ENCODE data around the gene NEUROG3. TPM values are rescaled to one million over a fixed set of nuclear protein-coding genes. Genes with fewer than 3 reads are reported as not detected.

The NEUROG3 gene
- total RNA-seq, 2 donors from 2014 or later = 3.1 to 4.0 TPM

DNA sequence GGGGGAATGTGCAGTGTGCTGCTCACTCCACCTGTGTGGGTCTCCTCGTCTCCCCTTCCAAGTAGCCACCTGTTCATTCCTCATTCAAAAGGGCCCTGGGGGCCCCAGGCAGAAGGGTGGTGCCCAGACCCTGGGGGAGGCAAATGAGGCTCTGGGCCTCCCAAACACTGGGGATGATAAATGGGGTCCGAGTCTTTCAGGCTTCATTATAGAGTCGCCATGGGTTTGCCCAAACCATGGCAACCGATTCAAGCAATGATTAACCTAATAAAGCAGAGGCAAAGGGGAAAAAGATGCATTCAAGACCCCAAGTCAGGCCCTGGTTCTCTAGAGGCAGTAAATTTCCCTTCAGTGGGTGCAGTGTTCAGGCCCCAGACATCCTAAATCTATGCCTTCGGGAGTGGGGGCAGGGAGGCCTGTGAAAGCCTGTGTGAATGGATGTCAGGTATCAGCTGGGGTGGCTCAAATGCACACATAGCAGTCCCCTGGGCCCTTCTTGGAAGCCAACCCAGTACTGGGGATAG lies 10.4 kb downstream of the NEUROG3 start:
- no peak overlapping the region for H3K9ac ChIP-seq (ENCODE audit: low read depth in 2 of 2, low read length in 2 of 2)
- H3K9me3 ChIP-seq = no peaks in the 10 kb centered on the region
- TF ChIP-seq, protein P1, sequence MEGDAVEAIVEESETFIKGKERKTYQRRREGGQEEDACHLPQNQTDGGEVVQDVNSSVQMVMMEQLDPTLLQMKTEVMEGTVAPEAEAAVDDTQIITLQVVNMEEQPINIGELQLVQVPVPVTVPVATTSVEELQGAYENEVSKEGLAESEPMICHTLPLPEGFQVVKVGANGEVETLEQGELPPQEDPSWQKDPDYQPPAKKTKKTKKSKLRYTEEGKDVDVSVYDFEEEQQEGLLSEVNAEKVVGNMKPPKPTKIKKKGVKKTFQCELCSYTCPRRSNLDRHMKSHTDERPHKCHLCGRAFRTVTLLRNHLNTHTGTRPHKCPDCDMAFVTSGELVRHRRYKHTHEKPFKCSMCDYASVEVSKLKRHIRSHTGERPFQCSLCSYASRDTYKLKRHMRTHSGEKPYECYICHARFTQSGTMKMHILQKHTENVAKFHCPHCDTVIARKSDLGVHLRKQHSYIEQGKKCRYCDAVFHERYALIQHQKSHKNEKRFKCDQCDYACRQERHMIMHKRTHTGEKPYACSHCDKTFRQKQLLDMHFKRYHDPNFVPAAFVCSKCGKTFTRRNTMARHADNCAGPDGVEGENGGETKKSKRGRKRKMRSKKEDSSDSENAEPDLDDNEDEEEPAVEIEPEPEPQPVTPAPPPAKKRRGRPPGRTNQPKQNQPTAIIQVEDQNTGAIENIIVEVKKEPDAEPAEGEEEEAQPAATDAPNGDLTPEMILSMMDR (IDR thresholded peaks at IDR 0.05) = no peak
- intact Hi-C loops (cut with DNase I) = no loop called here
- H3K36me3 ChIP-seq = no peaks in the 10 kb centered on the region
- no peak overlapping the region for H3K27ac ChIP-seq
- no peaks in the 10 kb centered on the region for H3K4me1 ChIP-seq
- no peak overlapping the region for H3K4me3 ChIP-seq
- DNase-seq = no peak
- H3K27me3 ChIP-seq = peaks cover 7% of the 10 kb centered on the region

DNA sequence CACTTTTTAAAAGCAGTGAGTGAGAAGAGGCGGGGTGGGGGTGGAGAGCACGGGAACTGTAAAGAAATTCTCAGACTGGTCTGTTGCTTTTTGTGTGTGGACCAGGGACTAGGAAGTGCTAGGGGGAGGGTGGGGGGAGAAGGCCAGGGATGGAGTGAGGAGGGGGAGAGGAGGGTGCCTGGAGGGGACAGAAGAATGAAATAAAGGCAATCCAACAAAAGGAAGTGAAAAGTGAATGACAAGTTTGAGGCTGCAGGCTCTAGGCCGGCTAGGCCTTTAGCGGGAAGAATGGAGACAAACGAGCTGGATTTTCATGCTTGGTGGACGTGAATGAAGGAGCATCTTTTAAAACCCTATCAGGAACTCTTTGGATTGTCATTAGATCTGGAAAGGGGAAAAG lies 13.7 kb downstream of the NEUROG3 start:
- H3K4me3 ChIP-seq = no peak overlapping the region
- intact Hi-C loops (cut with DNase I) = no loop called here
- TF ChIP-seq, protein P1 (IDR thresholded peaks at IDR 0.05) = no peak

DNA sequence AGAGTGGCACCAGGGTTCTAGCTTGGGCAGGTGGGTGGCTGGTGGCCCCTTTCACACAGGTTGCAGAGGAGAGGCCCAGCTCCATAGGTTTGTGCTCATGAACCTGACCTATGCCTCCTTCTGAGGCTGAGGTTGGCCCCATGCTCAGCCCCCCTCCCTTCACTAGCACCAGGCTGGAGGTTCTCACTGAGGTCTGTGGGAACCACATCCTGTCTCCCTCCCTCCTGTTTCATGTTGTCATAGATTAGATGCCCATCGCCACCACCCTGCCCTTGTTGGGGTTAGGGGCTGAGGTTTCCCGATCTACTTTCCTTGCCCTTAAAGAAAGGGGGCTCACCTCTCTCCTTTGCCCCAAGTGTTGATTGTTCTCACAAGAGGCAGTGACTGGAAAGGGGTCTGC lies 14.7 kb downstream of the NEUROG3 start:
- Histone ChIP-seq H3K4me3 (no peak overlapping the region), H3K27me3 (no peaks in the 10 kb centered on the region), H3K27ac (no peak overlapping the region), H3K36me3 (no peaks in the 10 kb centered on the region), H3K9me3 (no peaks in the 10 kb centered on the region), H3K4me1 (no peaks in the 10 kb centered on the region), H3K9ac (ENCODE audit: low read depth in 2 of 2, low read length in 2 of 2) (no peak overlapping the region)
- TF ChIP-seq, protein P1 (IDR thresholded peaks at IDR 0.05) = no peak
- DNase-seq = no peak
- intact Hi-C loops (cut with DNase I) = no loop called here

More for the DNA sequence above, 13.7 kb downstream of the NEUROG3 start:
- Histone ChIP-seq H3K4me1 (no peaks in the 10 kb centered on the region), H3K27ac (no peak overlapping the region), H3K9ac (ENCODE audit: low read depth in 2 of 2, low read length in 2 of 2) (no peak overlapping the region), H3K36me3 (no peaks in the 10 kb centered on the region), H3K27me3 (no peaks in the 10 kb centered on the region), H3K9me3 (no peaks in the 10 kb centered on the region)
- DNase-seq = no peak

DNA sequence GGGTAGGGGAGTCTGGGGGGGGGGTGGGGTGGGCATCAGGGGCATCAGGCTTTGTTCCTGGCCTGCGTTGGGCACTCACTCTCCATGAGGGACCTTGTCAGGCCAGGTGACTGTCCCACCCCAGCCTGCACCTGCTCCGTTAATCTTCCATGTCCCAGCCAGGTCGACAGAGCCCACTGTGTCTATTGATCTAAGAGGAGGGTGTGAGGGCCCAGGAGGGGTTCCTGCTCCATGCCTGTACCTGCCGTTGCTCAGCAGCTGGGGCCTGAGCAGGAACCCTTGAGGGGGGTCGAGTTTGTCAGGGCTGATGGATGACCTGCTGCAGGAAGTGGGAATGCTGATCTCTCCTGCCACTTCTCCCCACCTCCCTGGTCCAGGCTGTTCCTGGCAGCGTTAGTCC lies 18.6 kb downstream of the NEUROG3 start:
- H3K36me3 ChIP-seq = no peaks in the 10 kb centered on the region
- no peaks in the 10 kb centered on the region for H3K27me3 ChIP-seq
- H3K9ac ChIP-seq (ENCODE audit: low read depth in 2 of 2, low read length in 2 of 2) = no peak overlapping the region
- H3K4me1 ChIP-seq = no peaks in the 10 kb centered on the region
- H3K27ac ChIP-seq = no peak overlapping the region
- no peaks in the 10 kb centered on the region for H3K9me3 ChIP-seq
- TF ChIP-seq, protein P1 (IDR thresholded peaks at IDR 0.05) = no peak
- DNase-seq = no peak
- intact Hi-C loops (cut with DNase I) = no loop called here
- H3K4me3 ChIP-seq = no peak overlapping the region

DNA sequence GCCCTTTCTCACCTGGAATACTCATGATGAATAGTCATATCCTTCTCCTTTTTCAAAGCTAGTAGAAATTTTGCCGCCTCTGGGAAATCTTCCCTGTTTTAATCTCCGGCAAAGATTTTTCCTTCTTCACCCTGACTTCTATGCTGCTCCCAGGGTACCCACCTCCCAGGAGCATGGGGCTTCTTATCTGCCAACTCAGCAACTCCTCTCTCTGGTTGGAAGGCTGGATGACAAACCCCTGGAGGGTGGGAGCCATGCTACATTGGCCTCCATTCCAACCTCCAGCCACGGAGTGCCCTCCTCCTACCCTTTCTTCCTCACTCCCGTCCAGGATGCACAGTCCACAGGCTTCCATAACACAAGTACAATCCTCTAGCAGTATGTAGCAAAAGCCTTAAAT lies 19.9 kb downstream of the NEUROG3 start:
- no peak overlapping the region for H3K4me3 ChIP-seq
- H3K36me3 ChIP-seq = no peaks in the 10 kb centered on the region
- intact Hi-C loops (cut with DNase I) = no loop called here
- no peak for DNase-seq
- TF ChIP-seq, protein P1 (IDR thresholded peaks at IDR 0.05) = no peak
- no peak overlapping the region for H3K27ac ChIP-seq
- H3K9me3 ChIP-seq = no peaks in the 10 kb centered on the region
- H3K9ac ChIP-seq (ENCODE audit: low read depth in 2 of 2, low read length in 2 of 2) = no peak overlapping the region
- H3K27me3 ChIP-seq = no peaks in the 10 kb centered on the region
- no peaks in the 10 kb centered on the region for H3K4me1 ChIP-seq

All from colonic mucosa (tissue), 4 donors.